ENCODE measurements around the gene MBD4. TPM values are rescaled to one million over a fixed set of nuclear protein-coding genes. Genes with fewer than 3 reads are reported as not detected.

MBD4 gene
- polyA plus RNA-seq, 4 donors: 17.0 to 32.7 (median 22.5) TPM

DNA sequence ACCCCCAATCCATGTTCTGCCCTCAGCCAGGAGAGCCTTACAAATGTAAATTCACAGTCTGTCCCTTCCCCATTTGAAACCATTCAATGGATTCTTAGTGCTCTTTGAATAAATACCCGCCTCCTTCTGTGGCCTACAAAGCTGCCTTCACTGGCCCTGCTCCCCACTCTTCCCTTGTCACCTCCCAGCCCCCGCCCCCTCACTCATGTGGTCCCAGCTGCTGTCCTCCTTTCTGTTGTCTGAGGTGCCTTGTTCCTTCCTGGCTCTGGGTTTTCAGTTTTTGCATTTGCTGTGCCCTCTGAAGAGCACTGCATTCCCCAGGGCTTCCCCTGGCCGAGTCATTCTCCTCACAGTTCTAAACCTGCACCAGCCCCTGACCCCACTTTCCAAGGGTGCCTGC lies 14.5 kb downstream of the MBD4 start:
- no peaks in the 10 kb centered on the region for H3K27me3 ChIP-seq (ENCODE audit: control insufficient read depth in 3 of 3, insufficient read depth in 3 of 3, low read length in 3 of 3)
- H3K4me1 ChIP-seq (ENCODE audit: control insufficient read depth in 3 of 3, insufficient read depth in 2 of 3, low read depth in 1 of 3, low read length in 2 of 3): peaks cover 0 to 8% (median 0%) of the 10 kb centered on the region in 3 donors
- FAIRE-seq (no peak), DNase-seq (no peak)
- H3K4me3 ChIP-seq (ENCODE audit: low read depth in 1 of 3, low read length in 3 of 3): no peak overlapping the region
- H3K27ac ChIP-seq (ENCODE audit: low read depth in 1 of 3, low read length in 2 of 3): no peak overlapping the region
- 78 to 83% (median 80%) methylated on average over 3 of the region's 3 CpGs for WGBS, 3 donors
- no peaks in the 10 kb centered on the region for H3K9me3 ChIP-seq (ENCODE audit: control insufficient read depth in 2 of 2, insufficient read depth in 1 of 2, low read depth in 1 of 2, low read length in 1 of 2)
- peaks cover 0 to 4% (median 0%) of the 10 kb centered on the region in 3 donors for H3K36me3 ChIP-seq (ENCODE audit: control insufficient read depth in 3 of 3, insufficient read depth in 2 of 3, low read depth in 1 of 3, low read length in 3 of 3)

DNA sequence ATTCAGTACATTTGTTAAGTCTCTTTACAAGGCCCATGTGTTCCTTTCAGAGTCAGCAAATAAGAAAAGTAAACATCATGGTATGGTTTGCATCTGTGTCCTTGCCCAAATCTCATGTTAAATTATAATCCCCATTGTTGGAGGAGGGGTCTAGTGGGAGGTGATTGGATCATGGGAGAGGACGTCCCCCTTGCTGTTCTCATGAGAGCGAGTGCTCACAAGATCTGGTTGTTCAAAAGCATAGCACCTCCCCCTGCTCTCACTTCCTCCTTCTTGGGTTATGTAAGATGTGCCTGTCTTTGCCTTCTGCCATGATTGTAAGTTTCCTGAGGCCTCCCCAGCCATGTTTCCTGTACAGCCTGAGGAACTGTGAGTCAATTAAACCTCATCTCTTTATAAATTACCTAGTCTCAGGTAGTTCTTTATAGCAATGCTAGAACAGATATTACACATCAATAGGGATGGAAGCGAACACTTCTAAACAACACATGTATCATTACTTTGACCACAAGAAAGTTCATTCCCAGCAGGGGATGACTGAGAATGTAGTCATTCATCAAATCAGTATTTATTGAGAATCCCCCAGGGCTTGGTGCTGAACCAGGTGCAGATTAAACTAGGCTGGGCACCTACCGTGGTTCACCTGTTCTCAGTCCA lies 15.4 kb downstream of the MBD4 start:
- H3K4me1 ChIP-seq (ENCODE audit: control insufficient read depth in 3 of 3, insufficient read depth in 2 of 3, low read depth in 1 of 3, low read length in 2 of 3): peaks cover 0 to 8% (median 0%) of the 10 kb centered on the region in 3 donors
- 67 to 81% (median 73%) methylated on average over 4 of the region's 4 CpGs for WGBS, 3 donors
- no peak overlapping the region for H3K4me3 ChIP-seq (ENCODE audit: low read depth in 1 of 3, low read length in 3 of 3)
- H3K36me3 ChIP-seq (ENCODE audit: control insufficient read depth in 3 of 3, insufficient read depth in 2 of 3, low read depth in 1 of 3, low read length in 3 of 3): no peaks in the 10 kb centered on the region
- no peak for FAIRE-seq
- H3K27ac ChIP-seq (ENCODE audit: low read depth in 1 of 3, low read length in 2 of 3): no peak overlapping the region
- no peaks in the 10 kb centered on the region for H3K27me3 ChIP-seq (ENCODE audit: control insufficient read depth in 3 of 3, insufficient read depth in 3 of 3, low read length in 3 of 3)
- DNase-seq: no peak
- H3K9me3 ChIP-seq (ENCODE audit: control insufficient read depth in 2 of 2, insufficient read depth in 1 of 2, low read depth in 1 of 2, low read length in 1 of 2): no peaks in the 10 kb centered on the region

DNA sequence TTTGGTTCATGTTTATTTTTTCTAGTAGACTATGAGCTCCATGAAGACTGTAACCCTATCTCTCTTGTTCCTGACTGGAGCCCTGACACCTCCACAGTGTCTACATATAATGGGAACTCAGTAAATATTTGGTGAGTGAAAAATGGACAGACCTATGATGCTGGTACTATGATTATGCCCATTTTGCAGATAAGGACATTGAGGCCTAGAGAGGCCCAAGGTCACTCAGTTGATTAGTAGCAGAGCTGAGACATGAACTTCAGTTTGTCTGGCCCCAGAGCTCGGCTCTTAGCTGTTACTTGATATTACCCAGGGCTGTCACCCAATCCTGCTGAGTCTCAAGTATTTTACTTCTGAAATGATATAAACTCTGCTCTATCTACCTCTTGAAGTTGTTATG lies 16.9 kb downstream of the MBD4 start:
- FAIRE-seq: no peak
- no peaks in the 10 kb centered on the region for H3K9me3 ChIP-seq (ENCODE audit: control insufficient read depth in 2 of 2, insufficient read depth in 1 of 2, low read depth in 1 of 2, low read length in 1 of 2)
- DNase-seq: no peak
- no peak overlapping the region for H3K4me3 ChIP-seq (ENCODE audit: low read depth in 1 of 3, low read length in 3 of 3)
- WGBS, 3 donors: 84 to 98% (median 86%) methylated on average over 1 of the region's 1 CpG
- H3K27me3 ChIP-seq (ENCODE audit: control insufficient read depth in 3 of 3, insufficient read depth in 3 of 3, low read length in 3 of 3): no peaks in the 10 kb centered on the region
- H3K27ac ChIP-seq (ENCODE audit: low read depth in 1 of 3, low read length in 2 of 3): no peak overlapping the region
- no peaks in the 10 kb centered on the region for H3K36me3 ChIP-seq (ENCODE audit: control insufficient read depth in 3 of 3, insufficient read depth in 2 of 3, low read depth in 1 of 3, low read length in 3 of 3)
- H3K4me1 ChIP-seq (ENCODE audit: control insufficient read depth in 3 of 3, insufficient read depth in 2 of 3, low read depth in 1 of 3, low read length in 2 of 3): peaks cover 0 to under 1% (median 0%) of the 10 kb centered on the region in 3 donors

DNA sequence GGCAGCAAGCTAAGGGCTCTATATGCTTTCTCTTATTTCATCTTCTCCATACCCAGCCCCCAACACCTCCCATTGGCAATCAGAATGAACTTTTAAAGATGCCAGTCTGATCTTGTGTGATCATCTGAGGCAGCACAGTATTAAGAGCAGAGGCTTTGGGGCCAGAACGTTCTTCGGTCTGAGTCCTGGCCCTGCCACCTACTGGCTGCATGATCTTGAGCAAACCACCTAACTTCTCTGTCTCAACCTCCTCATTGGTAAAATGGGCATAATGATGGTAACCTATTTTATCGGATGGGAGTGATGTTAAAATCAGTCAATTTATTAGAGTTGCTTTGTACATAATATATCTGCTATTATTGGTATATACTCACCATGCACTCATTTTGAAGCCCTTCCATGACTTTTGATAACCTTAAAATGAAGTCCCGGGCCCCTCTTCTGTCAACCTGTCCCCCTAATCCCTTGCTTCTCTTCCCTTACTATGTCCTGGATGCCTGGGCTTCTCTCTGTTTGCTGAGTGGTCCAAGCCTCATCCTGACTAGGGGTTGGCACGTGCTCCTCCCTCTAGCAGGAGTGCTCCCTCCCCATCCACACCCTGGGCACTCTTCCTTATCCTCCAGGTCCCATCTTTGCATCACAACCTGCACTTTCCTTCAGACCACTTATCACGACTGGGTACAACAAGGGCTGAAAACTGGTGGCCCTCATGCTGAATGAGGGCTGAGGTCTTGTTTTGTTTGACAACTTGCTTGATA lies 17.6 kb downstream of the MBD4 start:
- H3K9me3 ChIP-seq (ENCODE audit: control insufficient read depth in 2 of 2, insufficient read depth in 1 of 2, low read depth in 1 of 2, low read length in 1 of 2): no peaks in the 10 kb centered on the region
- FAIRE-seq (no peak), DNase-seq (no peak)
- no peak overlapping the region for H3K27ac ChIP-seq (ENCODE audit: low read depth in 1 of 3, low read length in 2 of 3)
- H3K4me1 ChIP-seq (ENCODE audit: control insufficient read depth in 3 of 3, insufficient read depth in 2 of 3, low read depth in 1 of 3, low read length in 2 of 3): no peaks in the 10 kb centered on the region
- H3K36me3 ChIP-seq (ENCODE audit: control insufficient read depth in 3 of 3, insufficient read depth in 2 of 3, low read depth in 1 of 3, low read length in 3 of 3): no peaks in the 10 kb centered on the region
- WGBS, 3 donors: 80 to 82% (median 81%) methylated on average over 6 of the region's 6 CpGs
- no peaks in the 10 kb centered on the region for H3K27me3 ChIP-seq (ENCODE audit: control insufficient read depth in 3 of 3, insufficient read depth in 3 of 3, low read length in 3 of 3)
- no peak overlapping the region for H3K4me3 ChIP-seq (ENCODE audit: low read depth in 1 of 3, low read length in 3 of 3)

DNA sequence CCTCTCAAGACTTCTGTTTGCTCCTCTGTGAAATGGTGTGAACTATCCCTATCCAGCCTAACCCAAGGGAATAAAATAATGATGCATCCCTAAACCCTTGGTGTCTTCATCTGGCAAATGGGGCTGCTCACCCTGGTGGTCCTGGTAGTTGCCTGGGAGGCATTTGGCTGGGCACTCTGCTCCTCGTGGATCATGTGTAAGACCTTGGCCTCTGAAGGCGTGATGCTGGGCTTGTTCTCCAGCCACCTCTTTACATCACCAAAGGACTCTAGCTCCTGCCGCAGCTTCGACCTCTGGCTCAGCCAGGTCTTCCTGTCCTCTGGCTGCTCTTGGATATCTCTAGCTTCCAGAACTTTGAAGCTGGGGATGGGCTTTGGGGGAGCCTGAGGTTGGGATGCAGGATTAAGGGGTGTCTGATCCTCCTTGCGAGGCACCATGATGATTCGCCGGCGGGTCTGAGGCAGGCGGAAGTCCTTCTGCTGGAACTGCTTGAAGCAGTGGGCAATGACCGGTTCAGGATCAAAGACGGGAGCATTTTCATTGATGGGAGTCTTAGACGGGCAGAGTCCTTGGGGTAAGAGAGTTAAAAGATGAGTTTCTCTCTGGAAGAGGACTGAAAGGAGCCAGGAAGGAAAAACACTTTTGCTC lies 18.4 kb downstream of the MBD4 start:
- no peak overlapping the region for H3K4me3 ChIP-seq (ENCODE audit: low read depth in 1 of 3, low read length in 3 of 3)
- no peaks in the 10 kb centered on the region for H3K36me3 ChIP-seq (ENCODE audit: control insufficient read depth in 3 of 3, insufficient read depth in 2 of 3, low read depth in 1 of 3, low read length in 3 of 3)
- DNase-seq (no peak), FAIRE-seq (no peak)
- H3K9me3 ChIP-seq (ENCODE audit: control insufficient read depth in 2 of 2, insufficient read depth in 1 of 2, low read depth in 1 of 2, low read length in 1 of 2): no peaks in the 10 kb centered on the region
- H3K4me1 ChIP-seq (ENCODE audit: control insufficient read depth in 3 of 3, insufficient read depth in 2 of 3, low read depth in 1 of 3, low read length in 2 of 3): no peaks in the 10 kb centered on the region
- H3K27ac ChIP-seq (ENCODE audit: low read depth in 1 of 3, low read length in 2 of 3): no peak overlapping the region
- H3K27me3 ChIP-seq (ENCODE audit: control insufficient read depth in 3 of 3, insufficient read depth in 3 of 3, low read length in 3 of 3): no peaks in the 10 kb centered on the region
- WGBS, 3 donors: 93 to 94% (median 93%) methylated on average over 12 of the region's 12 CpGs

DNA sequence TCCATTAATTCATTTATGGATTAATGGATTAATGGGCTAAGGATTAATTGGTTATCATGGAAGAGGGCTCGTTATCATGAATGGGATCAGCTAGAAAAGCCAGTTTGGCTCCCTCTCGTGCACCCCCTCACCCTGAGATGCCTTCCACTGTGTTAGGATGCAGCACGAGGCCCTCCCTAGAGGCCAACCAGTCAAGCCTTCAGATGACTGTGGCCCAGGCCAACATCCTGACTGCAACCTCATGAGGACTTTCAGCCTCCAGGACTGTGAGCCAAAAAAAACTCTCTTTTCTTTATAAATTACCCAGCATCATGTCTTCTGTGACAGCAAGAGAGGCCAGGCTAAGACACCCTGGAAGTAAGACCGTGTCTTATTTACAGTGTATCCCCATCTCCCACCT lies 20.3 kb downstream of the MBD4 start:
- peaks cover 0 to 4% (median 0%) of the 10 kb centered on the region in 3 donors for H3K4me1 ChIP-seq (ENCODE audit: control insufficient read depth in 3 of 3, insufficient read depth in 2 of 3, low read depth in 1 of 3, low read length in 2 of 3)
- no peaks in the 10 kb centered on the region for H3K9me3 ChIP-seq (ENCODE audit: control insufficient read depth in 2 of 2, insufficient read depth in 1 of 2, low read depth in 1 of 2, low read length in 1 of 2)
- no peak overlapping the region for H3K27ac ChIP-seq (ENCODE audit: low read depth in 1 of 3, low read length in 2 of 3)
- DNase-seq (no peak), FAIRE-seq (no peak)
- 79 to 87% (median 86%) methylated on average over 4 of the region's 4 CpGs for WGBS, 3 donors
- no peaks in the 10 kb centered on the region for H3K27me3 ChIP-seq (ENCODE audit: control insufficient read depth in 3 of 3, insufficient read depth in 3 of 3, low read length in 3 of 3)
- no peak overlapping the region for H3K4me3 ChIP-seq (ENCODE audit: low read depth in 1 of 3, low read length in 3 of 3)
- no peaks in the 10 kb centered on the region for H3K36me3 ChIP-seq (ENCODE audit: control insufficient read depth in 3 of 3, insufficient read depth in 2 of 3, low read depth in 1 of 3, low read length in 3 of 3)

DNA sequence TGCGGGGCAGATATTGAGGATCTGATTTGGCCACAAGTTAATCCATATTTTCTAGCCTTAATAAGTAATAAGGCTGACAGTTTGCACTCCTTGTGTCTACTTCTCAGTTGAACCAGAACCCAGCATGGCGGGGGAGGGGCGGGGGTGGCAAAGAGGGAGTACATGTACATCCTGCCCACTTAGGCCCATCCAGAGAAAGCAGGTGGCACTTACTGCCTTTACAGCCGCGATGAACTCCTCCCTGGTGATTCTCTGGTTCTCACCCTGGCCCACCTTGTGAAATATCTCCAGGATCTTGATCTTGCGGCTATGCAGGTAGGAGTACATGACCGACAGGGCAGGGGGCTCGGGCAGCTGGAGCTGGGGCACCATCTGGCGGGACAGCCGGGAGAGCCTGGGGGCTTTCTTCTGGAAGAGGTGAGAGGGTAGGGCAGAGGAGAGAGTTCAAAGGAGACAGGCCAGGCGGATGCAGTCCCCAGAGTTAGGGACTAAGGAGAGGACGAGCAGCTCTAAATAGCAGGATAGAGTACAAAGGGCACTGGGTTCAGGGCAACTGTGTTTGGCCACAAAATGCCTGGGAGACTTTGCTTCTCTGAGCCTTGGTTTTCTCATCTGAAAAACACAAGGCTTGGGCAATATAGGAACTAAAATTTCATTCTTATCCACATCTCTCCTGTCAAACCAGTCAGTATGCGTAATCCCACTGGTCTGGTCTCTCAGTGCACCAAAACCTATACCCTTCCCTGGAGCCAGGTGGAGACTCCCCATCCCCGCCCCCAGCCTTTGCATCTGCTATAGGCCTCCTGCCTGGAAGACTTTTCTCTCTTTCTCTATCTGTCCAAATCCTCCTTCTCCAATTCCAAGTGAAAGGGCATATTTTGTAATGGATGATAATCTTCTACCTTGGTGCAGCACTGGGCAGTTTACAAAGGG lies 21.4 kb downstream of the MBD4 start:
- H3K4me3 ChIP-seq (ENCODE audit: low read depth in 1 of 3, low read length in 3 of 3): no peak overlapping the region
- H3K36me3 ChIP-seq (ENCODE audit: control insufficient read depth in 3 of 3, insufficient read depth in 2 of 3, low read depth in 1 of 3, low read length in 3 of 3): no peaks in the 10 kb centered on the region
- DNase-seq: no peak
- 80 to 90% (median 88%) methylated on average over 14 of the region's 14 CpGs for WGBS, 3 donors
- no peaks in the 10 kb centered on the region for H3K27me3 ChIP-seq (ENCODE audit: control insufficient read depth in 3 of 3, insufficient read depth in 3 of 3, low read length in 3 of 3)
- FAIRE-seq: no peak
- H3K9me3 ChIP-seq (ENCODE audit: control insufficient read depth in 2 of 2, insufficient read depth in 1 of 2, low read depth in 1 of 2, low read length in 1 of 2): no peaks in the 10 kb centered on the region
- H3K4me1 ChIP-seq (ENCODE audit: control insufficient read depth in 3 of 3, insufficient read depth in 2 of 3, low read depth in 1 of 3, low read length in 2 of 3): peaks cover 2 to 15% (median 4%) of the 10 kb centered on the region in 3 donors
- H3K27ac ChIP-seq (ENCODE audit: low read depth in 1 of 3, low read length in 2 of 3): peak overlapping the region in 1 of 3 donors; percentile 69

DNA sequence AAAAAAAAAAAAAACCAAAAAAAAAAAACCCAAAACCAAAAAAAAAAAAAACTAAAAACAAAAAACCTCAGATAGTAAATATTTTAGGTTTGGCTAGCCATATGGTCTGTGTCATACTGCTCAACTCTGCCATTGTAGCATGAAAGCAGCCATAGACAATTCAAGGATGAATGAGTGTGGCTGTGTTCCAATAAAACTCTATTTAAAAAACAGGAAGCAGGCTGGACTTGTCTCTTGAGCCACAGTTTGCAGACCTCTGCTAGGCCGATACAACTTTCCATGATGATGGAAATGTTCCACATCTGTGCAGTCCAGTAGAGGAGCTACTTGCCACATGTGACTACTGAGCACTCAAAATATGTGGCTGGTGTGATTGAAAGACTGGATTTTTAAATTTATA lies 22.4 kb downstream of the MBD4 start:
- no peak for DNase-seq
- Histone ChIP-seq H3K9me3 (ENCODE audit: control insufficient read depth in 2 of 2, insufficient read depth in 1 of 2, low read depth in 1 of 2, low read length in 1 of 2) (no peaks in the 10 kb centered on the region), H3K4me1 (ENCODE audit: control insufficient read depth in 3 of 3, insufficient read depth in 2 of 3, low read depth in 1 of 3, low read length in 2 of 3) (peaks cover 4 to 25% (median 4%) of the 10 kb centered on the region in 3 donors), H3K27ac (ENCODE audit: low read depth in 1 of 3, low read length in 2 of 3) (peak overlapping the region in 2 of 3 donors; percentile 2 to 69), H3K27me3 (ENCODE audit: control insufficient read depth in 3 of 3, insufficient read depth in 3 of 3, low read length in 3 of 3) (no peaks in the 10 kb centered on the region), H3K4me3 (ENCODE audit: low read depth in 1 of 3, low read length in 3 of 3) (no peak overlapping the region), H3K36me3 (ENCODE audit: control insufficient read depth in 3 of 3, insufficient read depth in 2 of 3, low read depth in 1 of 3, low read length in 3 of 3) (no peaks in the 10 kb centered on the region)
- no peak for FAIRE-seq
- 49 to 83% (median 68%) methylated on average over 1 of the region's 1 CpG for WGBS, 3 donors
